ENCODE results near the gene MYOD1.
A peak's percentile ranks its signal among the peaks of the same experiment; 100 is the strongest.

Gene MYOD1

GRCh38 chr11:17751558-17751957 is 32.2 kb downstream of the MYOD1 start:
- DNase-seq = no peak

GRCh38 chr11:17752144-17752543 is 32.8 kb downstream of the MYOD1 start:
- DNase-seq = no peak

GRCh38 chr11:17753153-17753552 is 33.8 kb downstream of the MYOD1 start:
- DNase-seq = no peak

- no peak for DNase-seq
These were observed 34.3 kb downstream of the MYOD1 start for GRCh38 chr11:17753641-17754040.

- no peak for DNase-seq
These were observed 36.5 kb downstream of the MYOD1 start for GRCh38 chr11:17755891-17756290.

- DNase-seq = peak in 1 of 2 donors; percentile 18
These were observed 41.0 kb downstream of the MYOD1 start for GRCh38 chr11:17760102-17761029.

- DNase-seq = no peak
These were observed 43.1 kb downstream of the MYOD1 start for GRCh38 chr11:17762309-17762974.

GRCh38 chr11:17763244-17763643 is 43.9 kb downstream of the MYOD1 start:
- no peak for DNase-seq

- no peak for DNase-seq
These were observed 44.3 kb downstream of the MYOD1 start for GRCh38 chr11:17763703-17764102.

GRCh38 chr11:17764446-17765218 is 45.3 kb downstream of the MYOD1 start:
- no peak for DNase-seq

GRCh38 chr11:17765356-17766072 is 46.1 kb downstream of the MYOD1 start:
- DNase-seq = no peak

GRCh38 chr11:17766073-17766359 is 46.6 kb downstream of the MYOD1 start:
- no peak for DNase-seq

- DNase-seq = no peak
These were observed 47.2 kb downstream of the MYOD1 start for GRCh38 chr11:17766590-17766989.

GRCh38 chr11:17767301-17767885 is 48.0 kb downstream of the MYOD1 start:
- no peak for DNase-seq

GRCh38 chr11:17767914-17768313 is 48.5 kb downstream of the MYOD1 start:
- DNase-seq = no peak

GRCh38 chr11:17768547-17768946 is 49.2 kb downstream of the MYOD1 start:
- DNase-seq = no peak

GRCh38 chr11:17769218-17769617 is 49.8 kb downstream of the MYOD1 start:
- no peak for DNase-seq

- DNase-seq = no peak
These were observed 50.8 kb downstream of the MYOD1 start for GRCh38 chr11:17770048-17770652.

- DNase-seq = no peak
These were observed 51.5 kb downstream of the MYOD1 start for GRCh38 chr11:17770917-17771316.

- no peak for DNase-seq
These were observed 52.0 kb downstream of the MYOD1 start for GRCh38 chr11:17771415-17771814.
